ENCODE measurements around the gene MDM2. TPM values are rescaled to one million over a fixed set of nuclear protein-coding genes. Genes with fewer than 3 reads are reported as not detected.
"Not testable (repeated sequence)": the region's sequence is repeated elsewhere in the genome, so short reads cannot be mapped to it uniquely, and the experiment has no call there.

Gene MDM2
- total RNA-seq, 1 experiment from 2014 or later: 95.2 TPM

DNA sequence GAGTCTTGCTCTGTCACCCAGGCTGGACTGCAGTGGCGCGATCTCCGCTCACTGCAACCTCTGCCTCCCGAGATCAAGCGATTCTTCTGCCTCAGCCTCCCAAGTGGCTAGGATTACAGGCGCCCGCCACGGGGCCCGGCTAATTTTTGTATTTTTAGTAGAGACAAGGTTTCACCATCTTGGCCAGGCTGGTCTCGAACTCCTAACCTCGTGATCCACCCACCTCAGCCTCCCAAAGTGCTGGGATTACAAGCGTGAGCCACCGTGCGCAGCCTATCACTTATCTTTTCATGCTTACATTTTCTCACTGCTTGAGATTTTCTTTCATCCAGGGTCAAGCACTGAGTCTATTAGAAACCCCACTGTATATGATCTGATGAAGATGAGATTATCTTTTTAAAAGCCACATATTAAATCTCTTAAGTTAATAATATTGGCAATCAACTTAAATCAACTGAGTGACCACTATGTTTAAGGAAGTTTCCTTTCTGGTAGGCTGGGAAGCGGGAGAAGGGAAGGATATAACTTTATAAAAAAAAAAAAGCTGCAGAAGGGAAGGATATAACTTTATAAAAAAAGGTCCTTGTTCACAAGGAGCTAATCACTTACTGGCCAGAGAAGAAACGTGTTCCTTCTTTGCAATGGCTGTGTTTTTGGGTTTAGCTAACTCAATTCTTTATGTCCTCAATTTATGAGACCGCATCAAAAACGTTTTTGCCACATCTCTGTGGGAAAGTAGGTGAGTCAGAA lies 1.3 kb upstream of the MDM2 start:
- H3F3A ChIP-seq (ENCODE audit: insufficient read depth, low read depth): peaks cover 36% of the 10 kb centered on the region
- H3K9me2 ChIP-seq (ENCODE audit: insufficient read depth): no peaks in the 10 kb centered on the region
- ChIA-PET POLR2A (ENCODE audit: unreplicated experiment) (interaction anchor here (0.6 kb wide), 1 partner anchor 729 kb away, joined by 7 read pairs; no protein-coding TSS in a partner anchor), CTCF (interaction anchor here (1.4 kb wide), 1 partner anchor 23 kb away, joined by 5 read pairs; no protein-coding TSS in a partner anchor)
- peak overlapping the region; percentile 92 for H3K27ac ChIP-seq
- no peak for DNase-seq
- H3K4me3 ChIP-seq: peak overlapping the region; percentile 84
- peaks cover 29% of the 10 kb centered on the region for H3K4me1 ChIP-seq (replicated peaks; ENCODE audit: insufficient read depth)
- peaks cover 11% of the 10 kb centered on the region; the same call in 1 of the 2 replicates for H3K36me3 ChIP-seq (ENCODE audit: low read depth)
- H3K27me3 ChIP-seq (ENCODE audit: insufficient read depth, low read depth): no peaks in the 10 kb centered on the region
- TF ChIP-seq EZH2 (IDR thresholded peaks at IDR 0.05; ENCODE audit: low read depth) (no peak), CTCF (conservative IDR thresholded peaks at IDR 0.05) (no peak)
- no peaks in the 10 kb centered on the region for H4K20me1 ChIP-seq (ENCODE audit: insufficient read depth)
- no peaks in the 10 kb centered on the region for H3K9me3 ChIP-seq (ENCODE audit: insufficient read depth, low read depth)
- H2AFZ ChIP-seq: peak overlapping the region; percentile 98
- intact Hi-C loops (cut with micrococcal nuclease; ENCODE audit: unreplicated experiment): loop anchor here (1.0 to 10.0 kb wide), 3 partner anchors 60 to 442 kb away; partner anchors contain the start of genes NUP107 and SLC35E3
- H3K4me2 ChIP-seq: peak overlapping the region; percentile 82
- BruUV-seq (replicated peaks): no TSS peak
- peaks cover 35% of the 10 kb centered on the region for H3K79me2 ChIP-seq (ENCODE audit: low read depth)

DNA sequence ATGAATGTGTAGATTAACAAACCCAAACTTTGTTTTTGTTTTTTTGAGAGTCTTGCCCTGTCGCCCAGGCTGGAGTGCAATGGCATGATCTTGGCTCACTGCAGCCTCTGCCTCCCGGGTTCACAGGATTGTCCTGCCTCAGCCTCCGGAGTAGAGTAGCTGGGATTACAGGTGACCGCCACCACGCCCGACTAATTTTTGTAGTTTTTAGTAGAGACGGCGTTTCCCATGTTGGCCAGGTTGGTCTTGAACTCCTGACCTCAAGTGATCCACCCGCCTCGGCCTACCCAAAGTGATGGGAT lies 752 bp upstream of the MDM2 start:
- not testable (repeated sequence) for H4K20me1 ChIP-seq (ENCODE audit: insufficient read depth); DNase-seq; H3K9me2 ChIP-seq (ENCODE audit: insufficient read depth); H3K9me3 ChIP-seq (ENCODE audit: insufficient read depth, low read depth); H3K27me3 ChIP-seq (ENCODE audit: insufficient read depth, low read depth); BruUV-seq (replicated peaks)
- peaks cover 30% of the 10 kb centered on the region for H3F3A ChIP-seq (ENCODE audit: insufficient read depth, low read depth)
- peaks cover 23% of the 10 kb centered on the region for H3K4me1 ChIP-seq (replicated peaks; ENCODE audit: insufficient read depth)
- H3K4me3 ChIP-seq: peak overlapping the region; percentile 84
- intact Hi-C loops (cut with micrococcal nuclease; ENCODE audit: unreplicated experiment): loop anchor here (1.0 to 10.0 kb wide), 3 partner anchors 61 to 442 kb away; partner anchors contain the start of genes NUP107 and SLC35E3
- H3K79me2 ChIP-seq (ENCODE audit: low read depth): peaks cover 39% of the 10 kb centered on the region
- ChIA-PET CTCF (interaction anchor here (1.0 to 1.4 kb wide), 2 partner anchors 23 to 50 kb away, joined by 3 to 5 read pairs; no protein-coding TSS in a partner anchor), POLR2A (ENCODE audit: unreplicated experiment) (interaction anchor here (0.6 to 0.7 kb wide), 2 partner anchors 58 to 60 kb away, joined by 3 read pairs; no protein-coding TSS in a partner anchor)
- peak overlapping the region; percentile 82 for H3K4me2 ChIP-seq
- H3K27ac ChIP-seq: peak overlapping the region; percentile 92
- H3K36me3 ChIP-seq (ENCODE audit: low read depth): peaks cover 12% of the 10 kb centered on the region; the same call in 1 of the 2 replicates
- peak overlapping the region; percentile 98 for H2AFZ ChIP-seq

DNA sequence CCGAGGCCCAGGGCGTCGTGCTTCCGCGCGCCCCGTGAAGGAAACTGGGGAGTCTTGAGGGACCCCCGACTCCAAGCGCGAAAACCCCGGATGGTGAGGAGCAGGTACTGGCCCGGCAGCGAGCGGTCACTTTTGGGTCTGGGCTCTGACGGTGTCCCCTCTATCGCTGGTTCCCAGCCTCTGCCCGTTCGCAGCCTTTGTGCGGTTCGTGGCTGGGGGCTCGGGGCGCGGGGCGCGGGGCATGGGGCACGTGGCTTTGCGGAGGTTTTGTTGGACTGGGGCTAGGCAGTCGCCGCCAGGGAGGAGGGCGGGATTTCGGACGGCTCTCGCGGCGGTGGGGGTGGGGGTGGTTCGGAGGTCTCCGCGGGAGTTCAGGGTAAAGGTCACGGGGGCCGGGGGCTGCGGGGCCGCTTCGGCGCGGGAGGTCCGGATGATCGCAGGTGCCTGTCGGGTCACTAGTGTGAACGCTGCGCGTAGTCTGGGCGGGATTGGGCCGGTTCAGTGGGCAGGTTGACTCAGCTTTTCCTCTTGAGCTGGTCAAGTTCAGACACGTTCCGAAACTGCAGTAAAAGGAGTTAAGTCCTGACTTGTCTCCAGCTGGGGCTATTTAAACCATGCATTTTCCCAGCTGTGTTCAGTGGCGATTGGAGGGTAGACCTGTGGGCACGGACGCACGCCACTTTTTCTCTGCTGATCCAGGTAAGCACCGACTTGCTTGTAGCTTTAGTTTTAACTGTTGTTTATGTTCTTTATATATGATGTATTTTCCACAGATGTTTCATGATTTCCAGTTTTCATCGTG lies 612 bp downstream of the MDM2 start:
- POLR2A ChIA-PET (ENCODE audit: unreplicated experiment): interaction anchor here (0.6 to 0.9 kb wide), 6 partner anchors 9 to 1980 kb away, joined by 3 to 7 read pairs (median 3); no protein-coding TSS in a partner anchor

More for the DNA sequence above, 612 bp downstream of the MDM2 start:
- intact Hi-C loops (cut with micrococcal nuclease; ENCODE audit: unreplicated experiment): loop anchor here (5.0 to 10.0 kb wide), 2 partner anchors 121 to 444 kb away; partner anchors contain the start of gene NUP107
- peaks cover 51% of the 10 kb centered on the region for H3K79me2 ChIP-seq (ENCODE audit: low read depth)
- CTCF ChIA-PET: interaction anchor here (1.4 kb wide), 1 partner anchor 21 kb away, joined by 5 read pairs; no protein-coding TSS in a partner anchor
- TF ChIP-seq CTCF (conservative IDR thresholded peaks at IDR 0.05) (peak; percentile 41; the same call in 1 of the 2 replicates), EZH2 (IDR thresholded peaks at IDR 0.05; ENCODE audit: low read depth) (no peak)
- peaks cover 26% of the 10 kb centered on the region for H3K36me3 ChIP-seq (ENCODE audit: low read depth)
- peaks cover 28% of the 10 kb centered on the region for H3F3A ChIP-seq (ENCODE audit: insufficient read depth, low read depth)
- peaks cover 11% of the 10 kb centered on the region; the same call in 1 of the 2 replicates for H4K20me1 ChIP-seq (ENCODE audit: insufficient read depth)
- no peaks in the 10 kb centered on the region for H3K9me2 ChIP-seq (ENCODE audit: insufficient read depth)
- peak; percentile 68 to 70 for DNase-seq
- no peaks in the 10 kb centered on the region for H3K27me3 ChIP-seq (ENCODE audit: insufficient read depth, low read depth)
- no peaks in the 10 kb centered on the region for H3K9me3 ChIP-seq (ENCODE audit: insufficient read depth, low read depth)
- peak overlapping the region; percentile 82 for H3K4me2 ChIP-seq
- no TSS peak for BruUV-seq (replicated peaks)
- H3K4me3 ChIP-seq: peak overlapping the region; percentile 84
- H3K4me1 ChIP-seq (replicated peaks; ENCODE audit: insufficient read depth): peaks cover 20% of the 10 kb centered on the region
- H3K27ac ChIP-seq: peak overlapping the region; percentile 92
- peak overlapping the region; percentile 98 for H2AFZ ChIP-seq
